ENCODE data around the gene ACADVL. TPM values are rescaled to one million over a fixed set of nuclear protein-coding genes. Genes with fewer than 3 reads are reported as not detected.
A peak's percentile ranks its signal among the peaks of the same experiment; 100 is the strongest.

The ACADVL gene
- polyA plus RNA-seq, 3 donors = 152 to 1,231 (median 154) TPM

DNA sequence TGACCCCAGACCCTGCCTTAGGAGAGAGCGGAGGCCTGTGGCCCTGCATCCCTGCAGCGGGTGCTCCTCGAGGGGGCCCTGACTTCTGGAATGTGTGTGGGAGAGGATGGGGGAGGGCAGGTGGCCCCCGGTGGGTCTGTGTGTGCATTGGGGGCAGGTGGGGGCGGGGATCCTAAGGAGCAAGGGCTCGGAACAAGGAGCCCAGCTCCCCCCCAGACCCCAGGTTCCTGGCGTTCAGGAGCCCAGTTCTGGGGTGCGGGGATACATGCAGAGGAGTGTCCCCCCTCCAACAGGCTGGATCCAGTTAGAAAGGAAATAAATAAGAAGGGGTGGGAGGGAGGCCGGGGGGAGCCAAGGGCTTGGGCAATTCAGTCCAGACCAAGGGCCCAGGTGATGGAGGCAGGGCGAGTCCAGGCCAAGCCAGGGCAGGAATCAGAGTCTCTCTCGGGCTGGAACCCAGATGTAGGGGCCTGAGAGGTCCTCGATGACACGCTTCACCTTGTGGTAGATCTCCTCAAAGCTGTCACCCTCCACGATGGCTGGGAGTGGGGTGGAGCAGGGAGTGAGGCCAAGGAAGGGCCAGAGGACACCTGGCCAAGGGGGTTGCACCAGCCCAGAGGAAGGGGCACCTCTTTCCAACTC is 29.3 kb upstream of the ACADVL start:
- Mint-ChIP-seq H3K4me3 (no peak overlapping the region), H3K27me3 (ENCODE audit: low read depth in 3 of 3) (no peaks in the 10 kb centered on the region)

GRCh38 chr17:7191069-7191468 is 28.7 kb upstream of the ACADVL start:
- Mint-ChIP-seq H3K27ac (peak overlapping the region in 1 of 7 donors; percentile 52), H3K4me1 (peaks cover 8% of the 10 kb centered on the region), H3K9me3 (no peaks in the 10 kb centered on the region), H3K27me3 (ENCODE audit: low read depth in 3 of 3) (no peaks in the 10 kb centered on the region), H3K36me3 (peaks cover 49 to 74% of the 10 kb centered on the region in 2 donors), H3K4me3 (no peak overlapping the region)
- no peak overlapping the region for H3K4me3 ChIP-seq (replicated peaks in 1 of 3; ENCODE audit: low read depth in 2 of 3, low read length in 3 of 3)
- H3K27ac ChIP-seq (ENCODE audit: low read depth in 1 of 2, low read length in 2 of 2) = no peak overlapping the region
- WGBS (ENCODE audit: insufficient coverage) = 99% methylated on average over 9 of the region's 12 CpGs
- no peak overlapping the region for H2AFZ ChIP-seq (ENCODE audit: insufficient read depth, low read depth, low read length, poor library complexity, severe bottlenecking)
- no peaks in the 10 kb centered on the region for H3K79me2 ChIP-seq (ENCODE audit: insufficient read depth, low read length)
- no peak overlapping the region for H3K9ac ChIP-seq (ENCODE audit: insufficient read depth, low read length, poor library complexity, severe bottlenecking)
- H4K20me1 ChIP-seq (ENCODE audit: insufficient read depth, low read length) = peaks cover 5% of the 10 kb centered on the region
- intact Hi-C loops (cut with micrococcal nuclease) = no loop called here
- no peaks in the 10 kb centered on the region for H3K9me3 ChIP-seq (replicated peaks in 1 of 2; ENCODE audit: control insufficient read depth in 1 of 2, insufficient read depth in 1 of 2, low read length in 2 of 2)
- no peak for DNase-seq
- TF ChIP-seq, protein P1, sequence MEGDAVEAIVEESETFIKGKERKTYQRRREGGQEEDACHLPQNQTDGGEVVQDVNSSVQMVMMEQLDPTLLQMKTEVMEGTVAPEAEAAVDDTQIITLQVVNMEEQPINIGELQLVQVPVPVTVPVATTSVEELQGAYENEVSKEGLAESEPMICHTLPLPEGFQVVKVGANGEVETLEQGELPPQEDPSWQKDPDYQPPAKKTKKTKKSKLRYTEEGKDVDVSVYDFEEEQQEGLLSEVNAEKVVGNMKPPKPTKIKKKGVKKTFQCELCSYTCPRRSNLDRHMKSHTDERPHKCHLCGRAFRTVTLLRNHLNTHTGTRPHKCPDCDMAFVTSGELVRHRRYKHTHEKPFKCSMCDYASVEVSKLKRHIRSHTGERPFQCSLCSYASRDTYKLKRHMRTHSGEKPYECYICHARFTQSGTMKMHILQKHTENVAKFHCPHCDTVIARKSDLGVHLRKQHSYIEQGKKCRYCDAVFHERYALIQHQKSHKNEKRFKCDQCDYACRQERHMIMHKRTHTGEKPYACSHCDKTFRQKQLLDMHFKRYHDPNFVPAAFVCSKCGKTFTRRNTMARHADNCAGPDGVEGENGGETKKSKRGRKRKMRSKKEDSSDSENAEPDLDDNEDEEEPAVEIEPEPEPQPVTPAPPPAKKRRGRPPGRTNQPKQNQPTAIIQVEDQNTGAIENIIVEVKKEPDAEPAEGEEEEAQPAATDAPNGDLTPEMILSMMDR (IDR thresholded peaks at IDR 0.05) = no peak
- no peak overlapping the region for H3K4me2 ChIP-seq (replicated peaks; ENCODE audit: extremely low read depth, low read length, poor library complexity, severe bottlenecking)
- H3K27me3 ChIP-seq (ENCODE audit: control insufficient read depth in 2 of 2, insufficient read depth in 2 of 2, low read length in 2 of 2) = no peaks in the 10 kb centered on the region
- peaks cover 50 to 55% of the 10 kb centered on the region in 2 donors for H3K36me3 ChIP-seq (replicated peaks in 1 of 2; ENCODE audit: control insufficient read depth in 1 of 2, insufficient read depth in 2 of 2, low read length in 2 of 2)
- H3K4me1 ChIP-seq (ENCODE audit: control insufficient read depth in 1 of 2, insufficient read depth in 2 of 2, low read length in 2 of 2) = no peaks in the 10 kb centered on the region

More for the DNA sequence above, 29.3 kb upstream of the ACADVL start:
- peaks cover 44 to 68% of the 10 kb centered on the region in 2 donors for H3K36me3 Mint-ChIP-seq
- H3K4me1 Mint-ChIP-seq = peaks cover 8% of the 10 kb centered on the region
- no peak for DNase-seq
- Histone ChIP-seq H3K79me2 (ENCODE audit: insufficient read depth, low read length) (no peaks in the 10 kb centered on the region), H3K4me1 (ENCODE audit: control insufficient read depth in 1 of 2, insufficient read depth in 2 of 2, low read length in 2 of 2) (no peaks in the 10 kb centered on the region), H3K4me3 (replicated peaks in 1 of 3; ENCODE audit: low read depth in 2 of 3, low read length in 3 of 3) (no peak overlapping the region), H3K27me3 (ENCODE audit: control insufficient read depth in 2 of 2, insufficient read depth in 2 of 2, low read length in 2 of 2) (no peaks in the 10 kb centered on the region), H3K9me3 (replicated peaks in 1 of 2; ENCODE audit: control insufficient read depth in 1 of 2, insufficient read depth in 1 of 2, low read length in 2 of 2) (no peaks in the 10 kb centered on the region), H2AFZ (ENCODE audit: insufficient read depth, low read depth, low read length, poor library complexity, severe bottlenecking) (no peak overlapping the region), H3K4me2 (replicated peaks; ENCODE audit: extremely low read depth, low read length, poor library complexity, severe bottlenecking) (no peak overlapping the region), H3K36me3 (replicated peaks in 1 of 2; ENCODE audit: control insufficient read depth in 1 of 2, insufficient read depth in 2 of 2, low read length in 2 of 2) (peaks cover 44 to 49% of the 10 kb centered on the region in 2 donors), H4K20me1 (ENCODE audit: insufficient read depth, low read length) (peaks cover 5% of the 10 kb centered on the region), H3K27ac (ENCODE audit: low read depth in 1 of 2, low read length in 2 of 2) (no peak overlapping the region), H3K9ac (ENCODE audit: insufficient read depth, low read length, poor library complexity, severe bottlenecking) (no peak overlapping the region)
- intact Hi-C loops (cut with micrococcal nuclease) = no loop called here
- WGBS (ENCODE audit: insufficient coverage) = 90% methylated on average over 5 of the region's 14 CpGs
- TF ChIP-seq, protein P1 (IDR thresholded peaks at IDR 0.05) = no peak
- no peaks in the 10 kb centered on the region for H3K9me3 Mint-ChIP-seq
- no peak overlapping the region for H3K27ac Mint-ChIP-seq

All from CD14-positive monocyte (primary cell).